NCI-H187 (cell line): ENCODE measurements around the gene FFAR4.

Source experiments
- DNase-seq, 2 experiments: peaks; one replicate each; lab custom pipeline; 2025; lab: John Stamatoyannopoulos, UW

The FFAR4 gene

GRCh38 chr10:93600446-93601145 is 34.1 kb downstream of the FFAR4 start:
- DNase-seq, result no peak

- no peak for DNase-seq
Observed at GRCh38 chr10:93601146-93601773, 34.8 kb downstream of the FFAR4 start, which contains the start of gene RBP4. TSS of gene RBP4 (minus strand) at chr10:93601235. CDS start at chr10:93601028, 207 bp downstream.

GRCh38 chr10:93601774-93602162 is 35.3 kb downstream of the FFAR4 start:
- no peak for DNase-seq

GRCh38 chr10:93603023-93603422 is 36.6 kb downstream of the FFAR4 start:
- DNase-seq, result no peak

- DNase-seq, result no peak
Observed at GRCh38 chr10:93604146-93604545, 37.7 kb downstream of the FFAR4 start.

GRCh38 chr10:93608421-93608820 is 42.0 kb downstream of the FFAR4 start:
- no peak for DNase-seq

- DNase-seq, result no peak
Observed at GRCh38 chr10:93612311-93612710, 45.8 kb downstream of the FFAR4 start, which contains the start of gene PDE6C. TSS of gene PDE6C (plus strand) at chr10:93612537. CDS start at chr10:93612726, 189 bp downstream.

GRCh38 chr10:93613126-93613525 is 46.7 kb downstream of the FFAR4 start:
- DNase-seq, result no peak

GRCh38 chr10:93614101-93614825 is 47.8 kb downstream of the FFAR4 start:
- no peak for DNase-seq

- no peak for DNase-seq
Observed at GRCh38 chr10:93615576-93616235, 49.2 kb downstream of the FFAR4 start.

- no peak for DNase-seq
Observed at GRCh38 chr10:93620925-93621324, 54.5 kb downstream of the FFAR4 start.

- DNase-seq, result no peak
Observed at GRCh38 chr10:93622942-93623341, 56.5 kb downstream of the FFAR4 start.

GRCh38 chr10:93628858-93629257 is 62.4 kb downstream of the FFAR4 start:
- no peak for DNase-seq

GRCh38 chr10:93629647-93630305 is 63.3 kb downstream of the FFAR4 start:
- no peak for DNase-seq

GRCh38 chr10:93630625-93631557 is 64.4 kb downstream of the FFAR4 start:
- DNase-seq, result no peak
